ENCODE measurements around the gene CTSD. TPM values are rescaled to one million over a fixed set of nuclear protein-coding genes. Genes with fewer than 3 reads are reported as not detected.
A peak's percentile ranks its signal among the peaks of the same experiment; 100 is the strongest.

Gene CTSD
- polyA plus RNA-seq, 2 of the 4 experiments (the other 2 are of a cell fraction) = 74.0 to 310 TPM

GRCh38 chr11:1706634-1707400, 56.9 kb downstream of the CTSD start:
- Histone ChIP-seq H3K4me1 (peaks cover 3% of the 10 kb centered on the region; the same call in 1 of the 3 replicates), H3K4me3 (no peak overlapping the region), H3K27ac (no peak overlapping the region), H3K9me3 (no peaks in the 10 kb centered on the region), H3K4me2 (no peak overlapping the region)
- WGBS (ENCODE audit: missing lambda C conversion rate) = 48% methylated on average over 11 of the region's 17 CpGs
- ATAC-seq (peak; percentile 77 to 97), DNase-seq (ENCODE audit: low read depth in 1 of 2, low spot score in 1 of 2) (peak; percentile 38 to 67), FAIRE-seq (no peak)
- POLR2A ChIA-PET = interaction anchor here (1.7 kb wide), 1 partner anchor 127 kb away, joined by 3 read pairs; no protein-coding TSS in a partner anchor
- TF ChIP-seq ZFP36 (IDR thresholded peaks at IDR 0.05; ENCODE audit: borderline replicate concordance, partially characterized antibody) = no peak
- no peak for TF ChIP-seq JUNB (IDR thresholded peaks at IDR 0.05)
- peak; percentile 73 for TF ChIP-seq SMC3 (IDR thresholded peaks at IDR 0.05)
- no peak for TF ChIP-seq GATA3 (IDR thresholded peaks at IDR 0.05; ENCODE audit: borderline replicate concordance)
- no peak for TF ChIP-seq EHF (CRISPR knock-in tag; IDR thresholded peaks at IDR 0.05)
- no peak for TF ChIP-seq E2F6 (IDR thresholded peaks at IDR 0.05; ENCODE audit: borderline replicate concordance, low read depth)
- TF ChIP-seq CHD2 (IDR thresholded peaks at IDR 0.05; ENCODE audit: low read length, partially characterized antibody) = no peak
- no peak for TF ChIP-seq EP300 (IDR thresholded peaks at IDR 0.05)
- TF ChIP-seq HOXA7 (CRISPR knock-in tag; IDR thresholded peaks at IDR 0.05) = no peak
- TF ChIP-seq KDM1A (IDR thresholded peaks at IDR 0.05; ENCODE audit: low read depth) = no peak
- no peak for TF ChIP-seq RCOR1 (IDR thresholded peaks at IDR 0.05; ENCODE audit: low read depth, low read length)
- no peak for TF ChIP-seq POLR2AphosphoS2 (conservative IDR thresholded peaks at IDR 0.05; ENCODE audit: low read length)
- TF ChIP-seq BHLHE40 (IDR thresholded peaks at IDR 0.05; ENCODE audit: low read depth, low read length) = no peak
- TF ChIP-seq, protein P1, sequence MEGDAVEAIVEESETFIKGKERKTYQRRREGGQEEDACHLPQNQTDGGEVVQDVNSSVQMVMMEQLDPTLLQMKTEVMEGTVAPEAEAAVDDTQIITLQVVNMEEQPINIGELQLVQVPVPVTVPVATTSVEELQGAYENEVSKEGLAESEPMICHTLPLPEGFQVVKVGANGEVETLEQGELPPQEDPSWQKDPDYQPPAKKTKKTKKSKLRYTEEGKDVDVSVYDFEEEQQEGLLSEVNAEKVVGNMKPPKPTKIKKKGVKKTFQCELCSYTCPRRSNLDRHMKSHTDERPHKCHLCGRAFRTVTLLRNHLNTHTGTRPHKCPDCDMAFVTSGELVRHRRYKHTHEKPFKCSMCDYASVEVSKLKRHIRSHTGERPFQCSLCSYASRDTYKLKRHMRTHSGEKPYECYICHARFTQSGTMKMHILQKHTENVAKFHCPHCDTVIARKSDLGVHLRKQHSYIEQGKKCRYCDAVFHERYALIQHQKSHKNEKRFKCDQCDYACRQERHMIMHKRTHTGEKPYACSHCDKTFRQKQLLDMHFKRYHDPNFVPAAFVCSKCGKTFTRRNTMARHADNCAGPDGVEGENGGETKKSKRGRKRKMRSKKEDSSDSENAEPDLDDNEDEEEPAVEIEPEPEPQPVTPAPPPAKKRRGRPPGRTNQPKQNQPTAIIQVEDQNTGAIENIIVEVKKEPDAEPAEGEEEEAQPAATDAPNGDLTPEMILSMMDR (IDR thresholded peaks at IDR 0.05) = peak; percentile 51
- TF ChIP-seq ZNF302 (CRISPR knock-in tag; IDR thresholded peaks at IDR 0.05) = no peak
- TF ChIP-seq RAD21 (conservative IDR thresholded peaks at IDR 0.05 in 1 of 2, IDR thresholded peaks at IDR 0.05 in 1 of 2) = peak; percentile 74 to 82
- CTCF ChIA-PET = interaction anchor here (0.6 to 10.5 kb wide), 22 partner anchors 10 to 447 kb away, joined by 3 to 97 read pairs (median 4); partner anchors contain the start of gene SYT8

DNA sequence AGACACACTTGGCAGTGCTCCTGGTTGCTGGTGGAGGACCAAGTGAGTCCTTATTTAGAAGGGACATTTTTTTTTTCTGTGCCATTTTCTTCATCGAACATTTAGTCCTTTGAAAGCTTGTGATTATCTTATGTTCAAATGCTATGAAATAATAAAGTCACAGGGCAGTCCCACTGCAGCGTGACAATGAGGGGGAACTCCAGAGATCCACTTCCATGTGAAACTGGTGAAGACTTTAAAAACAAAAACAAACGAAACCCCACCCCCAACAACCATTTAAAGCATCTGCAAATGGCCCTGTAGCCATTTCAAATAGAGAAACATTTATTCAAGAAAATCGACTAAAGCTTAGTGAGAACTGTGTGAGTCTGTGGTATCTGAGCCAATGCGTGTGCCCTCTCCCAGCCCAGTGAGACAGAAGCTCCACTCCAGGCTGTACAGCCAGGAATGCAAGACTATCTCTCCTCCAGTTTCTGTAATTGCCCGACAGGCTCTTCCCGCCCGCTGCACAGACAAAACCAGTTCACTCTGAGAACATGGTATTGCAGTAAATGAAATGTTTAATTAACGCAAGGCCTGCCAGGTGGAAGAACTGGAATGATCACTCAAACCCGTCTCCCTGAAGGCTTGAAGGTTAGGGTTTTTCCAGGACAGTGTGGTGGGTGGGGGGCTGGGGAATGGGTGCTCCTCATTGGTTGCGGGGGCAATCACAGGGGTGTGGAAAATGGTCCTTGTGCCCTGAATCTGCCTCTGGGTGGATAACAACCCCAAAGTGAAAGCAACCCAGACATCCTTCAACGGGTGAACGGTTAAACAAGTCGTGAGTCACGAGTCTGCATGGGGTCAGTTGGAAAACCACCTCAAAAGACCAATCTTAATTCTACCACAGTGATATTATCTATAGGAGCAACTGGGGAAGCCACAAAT, 58.3 kb downstream of the CTSD start:
- Histone ChIP-seq H3K4me3 (no peak overlapping the region), H3K4me2 (no peak overlapping the region), H3K4me1 (peaks cover 3% of the 10 kb centered on the region; the same call in 1 of the 3 replicates), H3K27ac (no peak overlapping the region), H3K9me3 (no peaks in the 10 kb centered on the region)
- ATAC-seq = no peak
- TF ChIP-seq, protein P2, sequence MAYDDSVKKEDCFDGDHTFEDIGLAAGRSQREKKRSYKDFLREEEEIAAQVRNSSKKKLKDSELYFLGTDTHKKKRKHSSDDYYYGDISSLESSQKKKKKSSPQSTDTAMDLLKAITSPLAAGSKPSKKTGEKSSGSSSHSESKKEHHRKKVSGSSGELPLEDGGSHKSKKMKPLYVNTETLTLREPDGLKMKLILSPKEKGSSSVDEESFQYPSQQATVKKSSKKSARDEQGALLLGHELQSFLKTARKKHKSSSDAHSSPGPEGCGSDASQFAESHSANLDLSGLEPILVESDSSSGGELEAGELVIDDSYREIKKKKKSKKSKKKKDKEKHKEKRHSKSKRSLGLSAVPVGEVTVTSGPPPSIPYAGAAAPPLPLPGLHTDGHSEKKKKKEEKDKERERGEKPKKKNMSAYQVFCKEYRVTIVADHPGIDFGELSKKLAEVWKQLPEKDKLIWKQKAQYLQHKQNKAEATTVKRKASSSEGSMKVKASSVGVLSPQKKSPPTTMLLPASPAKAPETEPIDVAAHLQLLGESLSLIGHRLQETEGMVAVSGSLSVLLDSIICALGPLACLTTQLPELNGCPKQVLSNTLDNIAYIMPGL (CRISPR knock-in tag; IDR thresholded peaks at IDR 0.05; ENCODE audit: borderline replicate concordance) = no peak
- TF ChIP-seq CEBPB (IDR thresholded peaks at IDR 0.05) = no peak
- no peak for TF ChIP-seq EHF (CRISPR knock-in tag; IDR thresholded peaks at IDR 0.05)
- TF ChIP-seq RFX5 (IDR thresholded peaks at IDR 0.05) = no peak
- no peak for TF ChIP-seq EHMT2 (IDR thresholded peaks at IDR 0.05; ENCODE audit: low read depth)
- TF ChIP-seq, protein P3, sequence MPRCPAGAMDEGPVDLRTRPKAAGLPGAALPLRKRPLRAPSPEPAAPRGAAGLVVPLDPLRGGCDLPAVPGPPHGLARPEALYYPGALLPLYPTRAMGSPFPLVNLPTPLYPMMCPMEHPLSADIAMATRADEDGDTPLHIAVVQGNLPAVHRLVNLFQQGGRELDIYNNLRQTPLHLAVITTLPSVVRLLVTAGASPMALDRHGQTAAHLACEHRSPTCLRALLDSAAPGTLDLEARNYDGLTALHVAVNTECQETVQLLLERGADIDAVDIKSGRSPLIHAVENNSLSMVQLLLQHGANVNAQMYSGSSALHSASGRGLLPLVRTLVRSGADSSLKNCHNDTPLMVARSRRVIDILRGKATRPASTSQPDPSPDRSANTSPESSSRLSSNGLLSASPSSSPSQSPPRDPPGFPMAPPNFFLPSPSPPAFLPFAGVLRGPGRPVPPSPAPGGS (IDR thresholded peaks at IDR 0.05) = no peak
- no peak for TF ChIP-seq SREBF2 (IDR thresholded peaks at IDR 0.05)
- no peak for TF ChIP-seq CBX8 (IDR thresholded peaks at IDR 0.05)
- no peak for TF ChIP-seq GATA3 (IDR thresholded peaks at IDR 0.05; ENCODE audit: borderline replicate concordance)
- TF ChIP-seq CHD4 (IDR thresholded peaks at IDR 0.05; ENCODE audit: borderline replicate concordance) = no peak
- no peak for TF ChIP-seq POLR2A (IDR thresholded peaks at IDR 0.05; ENCODE audit: low read length)
- no peak for TF ChIP-seq ESRRA (IDR thresholded peaks at IDR 0.05; ENCODE audit: borderline replicate concordance, low read length)
- TF ChIP-seq KDM5A (IDR thresholded peaks at IDR 0.05) = no peak
- TF ChIP-seq FOSL2 (IDR thresholded peaks at IDR 0.05) = no peak
- TF ChIP-seq FOSL2 (CRISPR knock-in tag; IDR thresholded peaks at IDR 0.05) = no peak
- TF ChIP-seq EP300 (IDR thresholded peaks at IDR 0.05) = no peak
- no peak for TF ChIP-seq NFE2L2 (conservative IDR thresholded peaks at IDR 0.05; ENCODE audit: low read length)
- no peak for DNase-seq (ENCODE audit: low read depth in 1 of 2, low spot score in 1 of 2)
- FAIRE-seq = no peak
- ChIA-PET POLR2A (no interaction called here), CTCF (interaction anchor here (0.6 to 10.5 kb wide), 7 partner anchors 12 to 446 kb away, joined by 3 to 97 read pairs (median 9); partner anchors contain the start of gene SYT8)
- 60% methylated on average over 15 of the region's 15 CpGs for WGBS (ENCODE audit: missing lambda C conversion rate)

All from A549 (cell line).